ENCODE data around the gene BEND5.

Gene BEND5

DNA sequence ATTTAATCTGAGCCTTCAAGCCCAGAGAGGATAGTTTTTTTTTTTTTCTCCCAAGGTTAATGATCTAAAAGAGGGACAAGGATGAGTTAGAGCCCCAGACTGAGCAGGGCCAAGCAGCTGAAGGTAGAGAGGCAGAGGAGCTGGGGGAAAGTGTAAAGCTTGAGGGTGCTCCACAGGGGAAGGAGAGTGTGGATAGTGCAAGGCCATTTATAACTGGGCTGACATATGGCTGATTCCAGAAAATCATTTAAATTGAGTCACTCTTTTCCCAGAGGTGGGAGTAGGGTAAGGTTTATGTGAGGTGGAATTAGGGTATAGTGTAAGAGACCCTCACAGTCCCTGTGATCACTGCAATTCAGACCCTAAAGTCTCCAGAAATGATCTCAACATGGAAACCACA lies 55.8 kb downstream of the BEND5 start:
- DNase-seq (ENCODE audit: low spot score): no peak

DNA sequence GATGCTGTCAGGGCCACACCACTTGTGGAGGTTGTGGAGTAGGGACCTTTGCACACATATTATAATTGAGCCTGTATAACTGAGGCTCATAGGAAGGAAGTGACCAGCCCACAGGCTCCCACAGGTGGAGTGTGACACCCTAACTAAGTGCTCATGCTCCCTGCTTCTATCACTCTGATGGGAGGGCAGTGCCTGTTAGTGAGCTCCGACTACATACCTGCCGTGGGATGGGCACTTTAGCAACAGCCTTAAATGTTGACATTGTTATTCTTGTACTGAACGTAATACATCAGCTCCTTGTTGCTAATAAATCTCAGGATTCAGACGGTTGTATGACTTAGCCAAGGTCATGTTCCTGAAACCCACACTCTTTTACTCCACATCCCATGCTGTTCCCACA lies 58.0 kb downstream of the BEND5 start:
- DNase-seq (ENCODE audit: low spot score): no peak

DNA sequence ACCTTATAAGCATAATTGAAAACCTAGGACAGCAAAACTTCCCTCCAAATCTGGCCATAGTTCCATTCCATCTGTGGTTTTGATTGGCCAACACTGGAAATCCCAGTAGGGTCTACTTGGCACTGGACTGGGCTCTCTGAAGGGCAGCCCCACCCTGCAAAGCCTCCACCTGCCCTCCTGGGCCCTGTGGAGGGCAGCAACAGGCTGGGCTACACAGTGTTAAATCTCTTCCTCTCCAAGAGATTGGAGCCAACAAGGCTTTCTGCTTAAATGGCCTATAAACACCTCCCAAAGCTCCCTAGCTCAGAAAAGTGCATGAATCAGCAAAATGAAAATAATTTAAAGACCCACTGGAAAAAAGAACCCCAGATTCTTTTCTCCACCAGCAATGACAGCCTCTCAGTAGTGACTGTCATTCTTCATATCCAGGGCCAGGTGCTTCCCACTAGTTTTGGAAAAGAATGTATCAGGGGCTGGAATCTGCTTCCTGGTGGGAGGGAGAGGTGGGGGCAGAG lies 58.5 kb downstream of the BEND5 start:
- no peak for DNase-seq (ENCODE audit: low spot score)

DNA sequence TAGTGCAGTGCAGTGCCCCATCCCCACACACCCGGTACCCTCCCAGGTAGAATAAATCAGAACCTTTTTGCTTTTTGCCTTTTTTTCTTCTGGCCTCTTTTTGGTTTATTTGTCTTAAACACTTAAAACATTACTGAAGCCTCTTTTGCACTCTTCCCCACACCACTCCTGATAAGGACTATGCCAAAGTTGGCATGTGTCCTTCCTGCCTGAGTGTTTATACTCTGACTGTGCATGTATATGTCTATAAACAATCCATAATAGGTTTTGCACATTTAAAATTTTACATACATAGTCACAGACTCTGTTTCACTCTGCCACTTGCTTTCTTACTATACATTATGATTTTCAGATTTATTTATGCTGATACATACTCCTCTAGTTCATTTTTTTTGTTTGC lies 59.6 kb downstream of the BEND5 start:
- no peak for DNase-seq (ENCODE audit: low spot score)

DNA sequence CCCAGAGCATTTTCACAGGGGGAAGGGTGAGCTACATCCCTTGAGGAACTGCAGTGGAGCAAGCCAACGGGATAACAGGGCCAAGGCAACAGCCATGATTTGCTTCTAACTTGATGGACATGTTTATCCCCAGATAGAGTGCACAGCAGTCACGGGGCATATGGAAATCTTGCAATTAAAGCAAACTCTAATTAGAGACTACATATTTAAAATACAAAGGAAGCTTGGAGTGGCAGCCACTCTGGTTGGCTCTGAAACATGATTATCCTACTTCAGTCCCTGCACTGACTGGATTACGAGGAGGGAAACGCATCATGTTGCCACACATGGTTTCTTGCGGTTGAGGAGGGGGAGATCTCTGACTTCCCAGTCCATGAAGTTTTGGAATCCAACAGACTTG lies 60.8 kb downstream of the BEND5 start:
- no peak for DNase-seq (ENCODE audit: low spot score)

DNA sequence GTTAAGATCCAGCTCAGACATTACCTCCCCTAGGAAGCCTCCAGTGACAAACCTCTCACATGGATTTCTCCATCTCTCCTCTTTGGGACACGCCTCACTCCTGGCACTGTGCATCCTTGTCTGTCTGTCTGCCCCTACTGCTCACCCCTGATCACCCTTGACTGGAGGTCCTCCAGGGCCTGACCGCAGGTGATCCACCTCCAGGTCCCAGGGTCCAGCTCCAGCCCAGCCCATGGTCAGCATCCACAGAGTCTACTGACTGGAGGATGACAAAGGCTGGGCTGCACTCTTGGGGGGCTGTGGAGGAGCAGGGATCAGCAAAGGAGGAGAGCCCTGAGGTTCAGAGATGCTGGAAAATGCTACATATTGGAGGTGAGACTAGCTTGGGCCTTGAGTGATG lies 65.8 kb downstream of the BEND5 start:
- DNase-seq (ENCODE audit: low spot score): no peak

DNA sequence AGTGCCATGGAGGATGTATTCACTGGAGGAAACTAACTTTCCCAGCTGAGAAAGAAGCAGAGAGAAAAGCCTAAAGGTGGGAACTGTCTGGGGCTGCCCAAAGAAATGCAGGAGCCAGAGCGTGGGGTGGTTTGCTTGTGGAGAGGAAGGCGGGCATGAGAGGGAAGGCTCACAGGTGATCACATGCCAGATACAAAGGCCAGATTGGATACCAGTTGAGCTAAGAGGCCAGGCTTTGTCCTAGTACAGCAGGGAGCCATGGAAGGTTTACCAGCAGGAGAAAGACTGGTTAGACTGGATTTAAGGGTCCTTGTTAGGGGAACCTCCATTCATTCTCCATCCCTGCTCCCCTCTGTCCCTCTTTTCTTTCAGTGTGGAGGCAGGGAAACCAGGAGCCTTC lies 66.4 kb downstream of the BEND5 start:
- DNase-seq (ENCODE audit: low spot score): no peak

DNA sequence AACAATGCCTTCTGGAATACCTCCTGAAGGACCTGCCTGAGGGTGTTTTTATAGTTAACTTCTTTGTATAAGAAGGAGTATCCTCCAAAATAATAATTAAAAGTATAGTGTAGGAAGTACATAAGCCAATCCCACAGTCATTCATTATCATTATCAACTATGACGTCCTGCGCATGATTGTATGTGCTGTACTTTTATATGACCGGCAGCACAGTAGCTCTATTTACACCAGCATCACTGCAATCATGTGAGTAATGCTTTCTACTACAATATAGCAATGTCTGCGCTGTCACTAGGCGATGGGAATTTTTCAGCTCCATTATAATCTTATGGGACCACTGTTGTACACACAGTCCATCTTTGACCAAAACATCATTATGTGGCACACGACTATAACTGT lies 72.0 kb downstream of the BEND5 start:
- no peak for DNase-seq (ENCODE audit: low spot score)

DNA sequence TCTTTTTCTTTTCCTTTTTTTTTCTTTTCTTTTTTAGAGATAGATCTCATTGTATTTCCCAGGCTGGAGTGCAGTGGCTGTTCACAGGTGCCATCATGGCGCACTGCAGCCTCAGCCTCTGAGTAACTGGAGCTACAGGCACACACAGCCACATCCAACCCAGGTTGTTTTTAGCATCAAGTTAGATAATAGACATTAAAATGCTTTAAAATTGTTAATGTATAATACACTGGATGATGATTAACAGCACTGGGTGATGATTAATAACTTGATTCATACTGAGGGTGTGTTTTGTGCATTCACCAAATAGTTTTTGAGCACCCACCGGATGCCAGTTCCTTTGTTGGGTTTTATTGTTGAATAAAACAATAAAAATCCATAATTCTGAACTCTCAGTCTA lies 75.2 kb downstream of the BEND5 start:
- no peak for DNase-seq (ENCODE audit: low spot score)

DNA sequence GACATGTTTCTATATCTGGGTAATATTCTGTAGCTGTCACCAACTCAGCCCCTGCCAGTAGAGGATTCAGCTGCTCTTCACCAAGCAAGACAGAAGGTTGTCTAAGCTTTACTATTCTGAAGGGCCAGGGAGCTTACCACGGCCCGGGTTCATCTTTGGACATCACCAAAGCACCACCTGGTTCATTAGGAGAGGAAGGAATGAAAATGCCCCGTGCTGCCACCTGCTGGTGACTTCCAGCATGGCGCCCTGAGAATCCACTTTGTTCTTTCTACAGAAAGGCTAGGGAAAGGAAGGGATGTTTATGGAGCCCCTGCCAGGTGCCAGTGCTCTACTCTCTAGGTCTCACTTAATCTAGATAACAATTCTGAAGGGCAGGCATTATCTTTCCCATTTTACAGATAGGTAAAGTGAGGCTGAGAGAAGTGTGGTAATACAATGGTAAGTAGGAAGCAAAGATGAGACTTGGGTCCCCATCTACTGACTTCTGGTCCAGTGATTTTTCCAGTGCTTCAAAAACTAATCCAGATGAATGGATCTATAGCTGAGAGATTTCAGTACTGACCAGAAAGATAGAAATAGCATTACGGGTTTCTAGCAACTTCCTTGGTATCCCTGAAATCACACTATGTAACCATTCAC lies 79.5 kb downstream of the BEND5 start:
- peak; percentile 34 for DNase-seq (ENCODE audit: low spot score)

DNA sequence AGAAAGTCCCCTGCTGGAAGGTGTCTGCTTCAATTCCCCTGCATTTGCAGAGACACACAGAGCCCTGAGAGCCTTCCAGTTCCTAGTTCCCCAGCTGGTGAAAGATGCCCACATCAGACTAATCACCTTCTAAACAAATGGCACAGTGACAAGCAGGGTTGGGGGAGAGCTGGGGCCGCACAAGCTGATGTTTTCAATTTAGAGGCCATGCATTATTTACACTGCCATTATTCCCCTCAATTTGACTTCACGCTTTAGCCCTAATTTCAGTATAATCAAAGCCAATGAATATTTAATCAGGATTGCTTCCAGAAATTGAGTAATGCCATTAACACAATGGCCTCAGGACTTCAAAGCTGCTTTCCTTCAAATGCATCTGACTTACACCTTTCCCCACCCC lies 81.5 kb downstream of the BEND5 start:
- DNase-seq (ENCODE audit: low spot score): no peak

DNA sequence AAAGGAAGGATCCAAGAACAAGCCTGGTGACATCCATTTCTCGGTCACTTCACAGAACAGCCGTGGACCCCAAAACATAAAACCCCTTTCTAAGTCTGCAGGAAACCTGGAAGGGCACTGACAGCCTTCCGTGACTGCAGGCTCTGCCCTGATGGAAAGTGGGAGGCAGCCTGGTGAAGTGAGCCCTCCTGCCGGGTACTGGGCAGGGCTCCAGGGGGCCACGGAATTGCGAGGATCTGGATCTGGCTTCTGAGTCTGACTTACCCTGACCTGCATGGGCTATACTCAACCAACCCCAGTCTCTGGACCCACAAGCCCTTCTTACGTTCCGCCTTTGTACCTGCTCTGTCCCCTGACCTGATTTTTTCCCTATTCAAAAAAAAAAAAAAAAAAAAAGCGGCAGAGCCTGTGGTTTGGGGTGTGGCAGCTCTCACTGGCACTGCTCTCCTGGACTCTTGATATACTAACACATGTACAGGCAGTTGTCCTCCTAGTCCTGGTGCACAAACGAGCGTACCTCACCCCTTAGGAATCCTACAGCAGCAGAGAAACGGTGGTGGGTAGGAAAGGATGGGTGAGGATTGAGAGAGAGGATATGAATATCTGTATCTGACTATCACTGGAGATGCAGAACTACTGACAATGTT lies 82.9 kb downstream of the BEND5 start:
- peak; percentile 42 for DNase-seq (ENCODE audit: low spot score)

DNA sequence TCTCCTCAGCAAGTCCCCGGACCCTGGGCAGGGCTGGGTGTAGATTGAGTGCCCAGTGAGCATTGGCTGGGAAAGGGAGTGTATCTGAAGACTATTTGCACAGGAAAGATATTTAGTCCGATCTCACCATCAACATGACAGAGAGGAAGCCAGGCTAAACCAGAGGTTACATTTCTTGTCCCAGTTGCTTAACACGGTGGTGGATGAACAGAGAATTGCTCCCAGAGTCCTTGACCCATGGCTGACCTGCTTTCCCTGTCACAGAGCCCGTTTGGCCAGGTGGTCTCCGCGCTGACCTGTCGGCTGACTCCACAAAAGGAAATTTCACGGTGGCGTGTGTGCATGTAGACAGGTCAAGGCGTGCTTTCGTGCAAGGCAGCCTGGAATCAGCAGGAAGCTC lies 83.5 kb downstream of the BEND5 start:
- no peak for DNase-seq (ENCODE audit: low spot score)

DNA sequence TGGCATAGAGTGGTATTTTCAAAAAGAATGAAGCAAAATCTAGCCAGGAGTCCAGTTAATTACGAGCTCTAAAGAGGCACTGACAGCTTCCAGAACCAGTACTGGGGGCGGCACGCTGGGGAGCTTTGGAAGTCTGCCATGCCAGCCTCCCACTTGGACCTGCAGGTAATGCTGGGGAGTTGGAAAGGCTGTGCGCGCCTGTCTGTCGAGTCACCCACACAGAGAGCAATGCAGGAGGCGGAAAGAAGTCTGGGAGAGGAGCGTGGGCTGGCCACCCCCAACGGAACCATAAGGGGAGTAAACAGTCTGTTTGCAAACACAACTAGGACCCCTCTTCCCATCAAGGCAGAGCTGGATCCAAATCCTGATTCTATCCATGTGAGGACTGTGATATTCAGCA lies 84.5 kb downstream of the BEND5 start:
- DNase-seq (ENCODE audit: low spot score): no peak

DNA sequence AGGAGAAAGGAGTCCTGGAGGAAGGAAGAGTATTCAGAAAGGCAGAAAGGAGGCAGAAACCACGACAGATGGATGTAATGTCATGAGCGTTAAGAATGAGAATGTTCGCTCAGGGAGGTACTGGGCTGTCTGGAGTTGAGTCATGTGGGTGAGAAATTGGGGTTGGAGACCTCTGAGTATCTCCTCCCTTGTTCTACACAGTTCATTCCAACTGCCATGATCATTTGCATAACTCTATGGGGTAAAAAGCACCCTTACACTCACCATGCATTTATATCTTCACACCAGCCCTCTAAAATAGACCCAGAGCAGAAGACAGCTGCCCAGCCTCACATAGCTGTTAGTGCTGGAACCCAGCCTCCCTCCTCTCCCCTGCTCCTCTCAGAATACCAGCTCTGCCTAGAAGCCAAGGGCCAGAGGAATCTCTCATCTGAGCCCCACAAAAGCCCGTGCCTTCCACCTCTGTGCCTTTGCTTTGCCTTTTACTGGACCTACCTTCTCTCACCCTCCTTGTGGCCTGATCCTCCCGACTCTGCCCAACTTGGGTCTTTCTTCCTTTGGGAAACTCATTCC lies 85.2 kb downstream of the BEND5 start:
- DNase-seq (ENCODE audit: low spot score): no peak

DNA sequence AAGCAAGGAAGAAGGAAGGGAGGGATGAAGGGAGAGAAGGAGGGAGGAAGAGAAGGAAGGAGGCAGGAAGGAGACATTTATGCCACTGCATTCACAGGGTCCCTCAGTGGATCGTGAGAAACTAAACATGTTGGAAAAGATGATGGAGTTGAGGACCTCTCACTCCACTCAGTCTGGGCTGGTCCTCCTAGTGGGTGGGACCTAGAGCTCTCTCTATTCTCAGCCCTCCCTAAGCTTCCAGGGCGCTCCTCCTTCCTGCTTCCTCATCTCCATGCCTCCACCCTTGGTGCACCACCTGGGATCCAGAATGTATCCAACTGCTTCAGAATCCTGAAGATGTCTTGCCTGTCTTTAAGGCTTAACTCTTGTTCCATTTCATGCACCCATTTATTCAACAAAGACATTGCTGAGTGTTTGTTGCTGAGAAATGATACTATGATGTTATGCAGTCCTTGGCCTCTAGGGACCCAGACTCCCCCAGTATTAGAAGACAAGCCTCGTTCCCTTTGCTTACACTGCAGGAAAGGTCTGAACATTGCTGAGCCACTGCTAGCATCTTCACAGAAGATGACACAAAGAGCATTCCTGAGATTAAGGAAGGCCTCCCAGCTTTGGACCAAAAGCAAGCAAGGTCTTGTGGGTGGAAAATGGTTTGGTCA lies 88.5 kb downstream of the BEND5 start:
- no peak for DNase-seq (ENCODE audit: low spot score)

DNA sequence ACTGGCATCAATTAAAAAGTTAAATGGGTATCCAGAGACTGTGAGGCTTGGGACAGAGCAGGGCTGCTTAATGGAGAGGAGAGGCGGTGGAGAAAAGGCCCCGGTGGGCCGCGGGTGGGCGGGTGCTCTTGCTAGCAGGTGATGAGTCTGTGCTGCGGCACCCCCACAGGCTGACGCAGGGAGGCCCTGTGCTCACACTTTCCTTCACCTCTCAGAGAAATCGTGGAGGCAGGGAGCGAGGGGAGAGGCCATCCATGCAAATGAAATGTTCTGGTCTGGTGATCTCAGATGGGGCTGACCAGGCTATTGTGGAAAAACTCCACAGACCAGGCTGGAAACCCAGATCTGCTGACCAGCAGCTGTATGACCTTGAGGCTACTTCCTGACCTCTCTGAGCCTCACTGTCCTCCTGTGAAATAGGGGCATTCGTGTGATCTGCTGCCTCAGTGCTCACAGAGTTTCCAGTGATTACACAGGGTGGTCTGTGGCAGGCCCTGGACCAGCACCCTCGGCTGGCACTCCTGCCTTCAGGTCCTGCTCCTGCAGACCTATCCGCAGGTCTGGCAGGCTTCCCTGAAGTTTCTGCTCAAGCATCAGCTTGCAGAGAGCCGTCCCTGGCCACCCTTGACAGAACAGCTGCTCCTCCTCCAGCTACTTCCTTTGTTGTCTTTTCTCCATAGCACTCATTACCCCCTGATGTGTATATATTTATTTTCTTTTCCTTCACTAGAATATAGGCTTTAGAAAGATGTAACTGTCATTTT lies 89.2 kb downstream of the BEND5 start:
- no peak for DNase-seq (ENCODE audit: low spot score)

DNA sequence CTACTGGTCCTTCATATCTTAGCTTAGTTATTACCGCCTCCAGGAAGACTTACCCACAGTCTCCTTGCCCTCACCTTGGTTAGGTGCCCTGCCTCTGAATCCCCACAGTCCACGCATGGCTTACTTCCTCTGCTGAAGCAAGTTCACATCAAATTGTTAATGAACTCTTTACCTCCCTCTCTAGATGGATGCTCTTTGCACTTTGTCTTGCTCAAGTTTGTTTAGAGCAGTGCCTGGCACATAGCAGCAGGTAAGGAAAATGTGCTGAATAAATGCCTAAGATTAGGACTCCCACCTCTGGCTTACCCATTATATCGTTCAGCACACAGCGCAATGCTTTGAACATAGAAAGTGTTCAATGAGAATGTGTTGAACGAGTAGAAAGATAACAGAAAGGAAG lies 90.5 kb downstream of the BEND5 start:
- no peak for DNase-seq (ENCODE audit: low spot score)

DNA sequence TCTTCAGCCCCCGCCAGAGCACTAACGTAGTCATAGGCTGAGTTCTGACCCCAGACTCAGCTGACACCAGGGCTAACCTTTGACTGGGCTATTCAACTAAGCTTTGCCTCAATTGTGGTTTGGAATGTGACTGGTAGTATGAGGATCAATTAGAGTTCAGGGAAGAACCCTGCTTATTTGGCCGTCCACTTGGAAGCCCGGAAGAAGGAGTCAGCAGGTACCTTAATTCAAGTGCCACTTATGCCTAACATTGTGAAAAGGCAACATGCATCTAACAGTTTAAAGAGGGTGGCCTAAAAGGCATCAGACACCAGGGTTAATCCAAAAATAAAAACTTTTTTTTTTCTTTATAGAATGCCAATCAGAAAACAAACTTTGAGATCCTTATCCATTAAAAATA lies 92.3 kb downstream of the BEND5 start:
- no peak for DNase-seq (ENCODE audit: low spot score)

DNA sequence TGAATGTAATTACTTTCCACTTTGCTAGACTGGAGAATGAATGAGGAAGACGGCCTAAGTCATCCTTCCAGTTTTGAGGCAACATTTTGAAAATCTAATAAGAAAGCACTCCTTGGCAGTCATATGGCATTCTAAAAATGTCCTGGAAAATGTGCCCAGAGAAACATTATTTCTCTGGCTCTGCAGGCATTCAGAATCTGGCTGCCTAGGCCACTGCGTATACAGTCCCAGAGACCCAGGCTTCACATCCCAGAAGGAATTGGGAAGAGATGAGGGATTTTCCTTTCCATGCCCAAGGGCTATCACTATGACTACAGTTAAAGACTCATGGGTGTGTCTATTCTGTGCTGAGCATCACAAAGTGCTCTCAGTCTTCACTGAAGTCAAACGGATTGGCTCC lies 92.9 kb downstream of the BEND5 start:
- DNase-seq (ENCODE audit: low spot score): no peak

DNA sequence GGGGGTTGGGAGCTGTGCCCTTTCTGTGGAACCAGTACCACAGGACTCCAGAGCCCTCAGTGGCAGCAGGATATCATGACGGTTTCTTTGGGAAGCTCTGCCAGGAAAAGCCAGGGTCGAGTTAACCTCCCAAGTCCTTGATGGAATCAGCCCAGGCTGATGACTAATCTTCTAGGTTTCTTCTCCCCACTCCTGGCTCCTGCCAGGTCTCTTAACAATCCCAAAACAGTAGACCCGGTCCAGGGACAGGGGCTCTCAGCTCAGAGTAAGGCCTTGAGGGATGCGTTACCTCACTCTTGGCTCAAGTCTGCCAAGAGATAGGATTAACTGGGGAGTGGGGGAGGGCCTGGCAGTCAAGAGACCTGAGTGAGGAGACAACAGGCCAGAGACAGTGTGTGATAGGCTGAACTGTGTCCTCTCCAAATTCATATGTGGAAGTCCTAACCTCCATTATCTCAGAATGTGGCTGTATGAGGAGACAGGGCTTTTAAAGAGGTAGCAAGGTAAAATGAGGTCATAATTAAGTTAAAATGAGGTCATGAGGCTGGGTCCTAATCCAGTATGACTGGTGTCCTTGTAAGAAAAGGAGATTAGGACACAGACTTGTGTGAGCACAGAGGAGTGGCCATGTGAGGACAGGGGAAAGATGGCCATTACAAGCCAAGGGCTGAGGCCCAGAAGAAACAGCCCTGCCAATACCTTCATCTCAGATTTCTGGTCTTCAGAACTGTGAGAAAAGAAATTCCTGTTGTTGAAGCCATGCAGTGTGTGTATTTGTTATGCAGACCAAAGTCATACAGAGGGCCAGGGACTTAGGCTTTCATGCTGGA lies 95.0 kb downstream of the BEND5 start:
- DNase-seq (ENCODE audit: low spot score): no peak
